ENCODE measurements around the gene TASL.
A peak's percentile ranks its signal among the peaks of the same experiment; 100 is the strongest.

TASL gene

DNA sequence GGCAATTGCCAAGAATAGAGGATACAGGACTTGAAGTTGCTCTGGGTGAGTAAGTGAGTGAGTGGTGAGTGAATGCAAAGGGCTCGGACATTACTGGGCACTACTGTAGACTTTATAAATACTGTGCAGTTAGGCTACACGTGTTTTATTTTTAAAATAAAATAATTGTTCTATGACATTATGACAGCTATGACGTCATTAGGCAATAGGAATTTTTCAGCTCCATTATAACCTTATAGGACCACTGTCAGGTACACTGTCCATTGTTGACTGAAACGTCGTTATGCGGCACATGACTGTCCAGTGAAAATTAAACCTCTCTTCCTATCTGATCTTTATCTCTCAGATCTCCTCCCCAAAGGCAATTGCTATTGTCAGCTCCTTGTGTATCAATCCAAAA is 5.1 kb upstream of the TASL start:
- POLR2A ChIA-PET (ENCODE audit: low non-redundant PET): no interaction called here

DNA sequence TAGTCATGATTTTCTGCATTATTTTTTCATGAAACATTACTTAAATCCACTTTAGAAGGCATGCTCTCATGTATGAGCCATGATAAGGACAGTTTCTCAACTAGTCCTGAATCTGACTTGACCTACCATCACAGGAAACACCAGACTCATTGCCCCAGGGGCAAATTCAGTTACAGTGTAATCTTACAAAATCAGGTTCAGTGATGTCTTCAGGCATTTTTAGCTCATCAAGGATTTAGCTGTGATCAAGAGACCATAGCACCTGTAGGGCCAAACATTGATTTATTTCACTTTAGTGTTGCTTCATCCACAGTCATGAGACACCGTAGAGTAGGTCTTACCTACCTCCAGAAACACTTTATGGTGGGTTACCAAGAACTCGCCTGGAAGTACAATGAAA is 3.1 kb upstream of the TASL start:
- no peak for DNase-seq (ENCODE audit: low spot score)
- TF ChIP-seq CTCF (conservative IDR thresholded peaks at IDR 0.05; ENCODE audit: low read depth): no peak
- CTCF ChIA-PET: no interaction called here
- H3K27ac ChIP-seq: no peak overlapping the region
- POLR2A ChIA-PET (ENCODE audit: low non-redundant PET): interaction anchor here (0.5 to 0.6 kb wide), 2 partner anchors 13 kb away, joined by 3 to 6 read pairs; no protein-coding TSS in a partner anchor

More for the DNA sequence above, 5.1 kb upstream of the TASL start:
- no peak for DNase-seq (ENCODE audit: low spot score)
- CTCF ChIA-PET: no interaction called here
- H3K27ac ChIP-seq: no peak overlapping the region
- no peak for TF ChIP-seq CTCF (conservative IDR thresholded peaks at IDR 0.05; ENCODE audit: low read depth)

- CTCF ChIA-PET: no interaction called here
- TF ChIP-seq CTCF (conservative IDR thresholded peaks at IDR 0.05; ENCODE audit: low read depth): no peak
- DNase-seq (ENCODE audit: low spot score): no peak
- H3K27ac ChIP-seq: no peak overlapping the region
- POLR2A ChIA-PET (ENCODE audit: low non-redundant PET): no interaction called here
These were observed 685 bp downstream of the TASL start for GRCh38 chrX:30576881-30577280.

- no peak for TF ChIP-seq CTCF (conservative IDR thresholded peaks at IDR 0.05; ENCODE audit: low read depth)
- POLR2A ChIA-PET (ENCODE audit: low non-redundant PET): no interaction called here
- H3K27ac ChIP-seq: no peak overlapping the region
- no peak for DNase-seq (ENCODE audit: low spot score)
- CTCF ChIA-PET: no interaction called here
These were observed 4.4 kb downstream of the TASL start for GRCh38 chrX:30573125-30573524.

DNA sequence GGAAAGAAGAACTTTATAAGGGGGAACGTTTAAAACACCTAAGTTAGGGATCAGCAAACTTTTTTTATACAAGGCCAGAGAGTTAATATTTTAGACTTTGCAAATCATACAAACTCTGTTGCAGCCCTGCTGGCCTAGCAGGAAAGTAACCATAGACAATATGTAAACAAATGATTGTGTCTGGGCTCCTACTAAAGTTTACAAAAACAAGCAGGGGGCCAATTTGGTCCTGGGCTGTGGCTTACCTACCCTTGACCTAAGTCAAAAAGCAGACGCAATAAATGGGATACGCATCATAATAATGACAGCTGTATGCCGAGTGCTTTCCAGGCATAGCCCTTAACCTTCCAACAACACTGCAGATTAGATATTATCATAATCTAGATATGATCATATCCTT is 4.9 kb downstream of the TASL start:
- TF ChIP-seq CTCF (conservative IDR thresholded peaks at IDR 0.05; ENCODE audit: low read depth): no peak
- no peak for DNase-seq (ENCODE audit: low spot score)
- ChIA-PET POLR2A (ENCODE audit: low non-redundant PET) (no interaction called here), CTCF (no interaction called here)
- H3K27ac ChIP-seq: no peak overlapping the region

DNA sequence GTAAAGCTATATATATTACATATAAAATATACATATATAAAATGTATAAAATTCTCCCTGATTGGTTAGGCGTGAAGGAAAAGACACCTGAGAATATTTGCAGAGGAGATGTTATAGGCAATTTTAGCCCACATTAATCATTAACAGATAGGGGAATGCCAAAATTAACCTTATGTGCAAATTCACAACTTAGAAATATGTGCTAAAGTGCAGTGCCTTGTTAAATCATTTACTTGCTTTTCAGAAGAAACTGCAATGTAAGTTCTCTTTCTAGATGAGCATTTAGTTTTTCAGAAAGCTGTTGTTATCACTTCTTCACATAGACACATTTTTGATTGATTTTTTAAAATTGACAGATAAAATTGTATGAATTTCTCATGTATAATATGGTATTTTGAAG is 5.6 kb downstream of the TASL start:
- no peak for TF ChIP-seq CTCF (conservative IDR thresholded peaks at IDR 0.05; ENCODE audit: low read depth)
- ChIA-PET POLR2A (ENCODE audit: low non-redundant PET) (no interaction called here), CTCF (interaction anchor here (1.2 kb wide), 1 partner anchor 47 kb away, joined by 5 read pairs; no protein-coding TSS in a partner anchor)
- no peak overlapping the region for H3K27ac ChIP-seq
- DNase-seq (ENCODE audit: low spot score): no peak

GRCh38 chrX:30570505-30570904 is 7.1 kb downstream of the TASL start:
- peak; percentile 36 for TF ChIP-seq CTCF (conservative IDR thresholded peaks at IDR 0.05; ENCODE audit: low read depth)
- H3K27ac ChIP-seq: no peak overlapping the region
- ChIA-PET CTCF (interaction anchor here (0.5 to 1.0 kb wide), 3 partner anchors 9 to 142 kb away, joined by 3 to 6 read pairs (median 3); no protein-coding TSS in a partner anchor), POLR2A (ENCODE audit: low non-redundant PET) (no interaction called here)
- no peak for DNase-seq (ENCODE audit: low spot score)

All from RWPE1 (cell line).